Uterus (tissue), 4 donors: ENCODE results near the gene ITPR3. TPM values are rescaled to one million over a fixed set of nuclear protein-coding genes. Genes with fewer than 3 reads are reported as not detected.

ENCODE experiments used
- DNase-seq, 2 donors: peaks; one replicate each; pipeline ENCODE4 v3.0.0-alpha.2; 2019 to 2020
- H3K27ac ChIP-seq, 2 donors: fragments of 200-600 bp; sonication (generic); 1 replicate in 1 of 2; 2 replicates in 1 of 2; pipeline ENCODE4 v1.5.1; 2016 to 2018
- H3K27me3 ChIP-seq, 2 donors: fragments of 200-600 bp; sonication (generic); one replicate each; pipeline ENCODE4 v1.5.1; 2018 to 2019; ENCODE audit warnings: control low read depth in 1 of 2
- H3K36me3 ChIP-seq, 2 donors: fragments of 200-600 bp; sonication (generic); one replicate each; pipeline ENCODE4 v1.5.1; 2019; ENCODE audit warnings: control low read depth in 1 of 2
- H3K4me1 ChIP-seq, 2 donors: fragments of 200-600 bp; sonication (generic); one replicate each; pipeline ENCODE4 v1.5.1; 2018 to 2019; ENCODE audit warnings: control low read depth in 1 of 2
- H3K4me3 ChIP-seq, 2 donors: fragments of 200-600 bp; sonication (generic); 1 replicate in 1 of 2; 2 replicates in 1 of 2; pipeline ENCODE4 v1.5.1; 2018 to 2019; ENCODE audit warnings: mild to moderate bottlenecking in 1 of 2
- H3K9me3 ChIP-seq, 2 donors: fragments of 200-600 bp; sonication (generic); one replicate each; pipeline ENCODE4 v1.5.1; 2019; ENCODE audit warnings: control low read depth in 1 of 2
- POLR2A ChIP-seq, 2 donors: fragments of 450-650 bp; IDR thresholded peaks; one replicate each; pipeline ENCODE4 v1.6.1; 2016; ENCODE audit warnings: antibody characterized with exemption in 2 of 2, mild to moderate bottlenecking in 1 of 2, moderate library complexity in 1 of 2
- intact Hi-C: fragments of 100-400 bp; cut with DNase I; formaldehyde crosslinking; loops from one replicate; pipeline ENCODE4 v1.15.1; 2023; ENCODE audit warnings: low total_unique reads
- total RNA-seq, 4 donors: library from RNA; depleted of rRNA in 3 of 4; stranded (reverse); fragments of >200 nt in 3 of 4; gene quantifications; one replicate each; pipeline versions ENCODE4 v1.1.0 to v1.2.4, GENCODE V29; 2014 to 2023
- TF ChIP-seq, protein P1 (sequence below), 4 experiments: fragments of 200-600 bp in 2 of 4; fragments of 450-650 bp in 2 of 4; sonication (generic) in 2 of 4; IDR thresholded peaks; one replicate each; pipeline ENCODE4 v1.5.1; 2016 to 2019; ENCODE audit warnings: antibody characterized with exemption in 4 of 4, mild to moderate bottlenecking in 2 of 4, moderate library complexity in 1 of 4
- donor health status: DM: yes; HTN: yes; CAD: no.

Gene ITPR3
- total RNA-seq, 4 donors from 2014 or later = 11.2 to 27.6 (median 16.1) TPM

DNA sequence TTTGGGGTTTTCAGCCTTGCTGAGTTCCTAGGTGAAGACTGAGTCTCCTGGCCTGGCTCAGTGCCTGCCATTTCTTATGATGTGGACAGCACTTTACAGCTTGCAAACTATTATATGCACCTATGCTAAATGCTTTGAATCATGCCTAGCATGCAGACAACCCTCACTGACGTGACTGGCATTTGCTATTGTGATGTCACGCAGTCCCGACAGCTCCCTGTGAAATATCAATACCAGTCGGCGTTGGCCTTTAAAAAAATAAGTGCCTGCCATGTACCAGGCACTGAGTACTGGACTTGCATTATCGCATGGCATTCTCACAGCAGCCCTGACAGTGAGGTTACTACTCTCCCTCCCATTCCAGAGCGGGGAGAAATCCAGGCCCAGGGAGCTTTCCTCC, 54.8 kb downstream of the ITPR3 start:
- no peak for DNase-seq
- no peak overlapping the region for H3K27ac ChIP-seq
- no peaks in the 10 kb centered on the region for H3K36me3 ChIP-seq
- no peaks in the 10 kb centered on the region for H3K27me3 ChIP-seq
- H3K9me3 ChIP-seq = no peaks in the 10 kb centered on the region
- no peak overlapping the region for H3K4me3 ChIP-seq
- intact Hi-C loops = no loop called here
- TF ChIP-seq POLR2A (IDR thresholded peaks at IDR 0.05) = no peak
- TF ChIP-seq, protein P1, sequence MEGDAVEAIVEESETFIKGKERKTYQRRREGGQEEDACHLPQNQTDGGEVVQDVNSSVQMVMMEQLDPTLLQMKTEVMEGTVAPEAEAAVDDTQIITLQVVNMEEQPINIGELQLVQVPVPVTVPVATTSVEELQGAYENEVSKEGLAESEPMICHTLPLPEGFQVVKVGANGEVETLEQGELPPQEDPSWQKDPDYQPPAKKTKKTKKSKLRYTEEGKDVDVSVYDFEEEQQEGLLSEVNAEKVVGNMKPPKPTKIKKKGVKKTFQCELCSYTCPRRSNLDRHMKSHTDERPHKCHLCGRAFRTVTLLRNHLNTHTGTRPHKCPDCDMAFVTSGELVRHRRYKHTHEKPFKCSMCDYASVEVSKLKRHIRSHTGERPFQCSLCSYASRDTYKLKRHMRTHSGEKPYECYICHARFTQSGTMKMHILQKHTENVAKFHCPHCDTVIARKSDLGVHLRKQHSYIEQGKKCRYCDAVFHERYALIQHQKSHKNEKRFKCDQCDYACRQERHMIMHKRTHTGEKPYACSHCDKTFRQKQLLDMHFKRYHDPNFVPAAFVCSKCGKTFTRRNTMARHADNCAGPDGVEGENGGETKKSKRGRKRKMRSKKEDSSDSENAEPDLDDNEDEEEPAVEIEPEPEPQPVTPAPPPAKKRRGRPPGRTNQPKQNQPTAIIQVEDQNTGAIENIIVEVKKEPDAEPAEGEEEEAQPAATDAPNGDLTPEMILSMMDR (IDR thresholded peaks at IDR 0.05) = no peak
- no peaks in the 10 kb centered on the region for H3K4me1 ChIP-seq

DNA sequence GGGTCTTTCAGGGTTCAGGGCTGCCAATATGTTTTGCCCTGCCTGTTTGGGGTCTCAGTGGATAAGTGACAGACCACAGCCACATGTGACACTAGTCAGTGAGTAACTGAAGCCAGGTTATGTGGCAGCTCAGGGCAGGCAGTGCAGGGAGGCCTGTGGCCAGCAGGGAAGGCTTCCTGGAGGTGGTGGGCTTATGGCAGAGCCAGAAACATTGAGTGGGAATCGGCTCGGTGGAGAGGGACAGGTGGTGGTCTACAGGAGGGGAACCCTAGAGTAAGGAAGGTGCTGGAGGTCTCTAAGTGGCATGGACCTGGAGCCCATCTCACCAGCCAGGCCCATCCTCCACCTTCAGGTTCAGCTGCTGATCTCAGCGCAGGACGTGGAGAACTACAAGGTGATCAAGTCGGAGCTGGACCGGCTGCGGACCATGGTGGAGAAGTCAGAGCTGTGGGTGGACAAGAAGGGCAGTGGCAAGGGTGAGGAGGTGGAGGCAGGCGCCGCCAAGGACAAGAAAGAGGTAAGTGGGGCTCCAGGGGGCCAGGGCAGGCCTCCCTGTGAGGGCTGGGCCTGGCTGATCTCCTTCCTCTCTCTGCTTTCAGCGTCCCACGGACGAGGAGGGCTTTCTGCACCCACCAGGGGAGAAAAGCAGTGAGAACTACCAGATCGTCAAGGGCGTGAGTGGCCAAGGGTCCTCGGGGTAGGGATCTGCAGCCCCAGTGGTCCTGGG, 55.5 kb downstream of the ITPR3 start:
- no peaks in the 10 kb centered on the region for H3K27me3 ChIP-seq
- H3K36me3 ChIP-seq = no peaks in the 10 kb centered on the region
- no peak overlapping the region for H3K27ac ChIP-seq
- H3K4me1 ChIP-seq = no peaks in the 10 kb centered on the region
- TF ChIP-seq POLR2A (IDR thresholded peaks at IDR 0.05) = no peak
- TF ChIP-seq, protein P1 (IDR thresholded peaks at IDR 0.05) = no peak
- intact Hi-C loops = no loop called here
- no peak for DNase-seq
- no peaks in the 10 kb centered on the region for H3K9me3 ChIP-seq
- no peak overlapping the region for H3K4me3 ChIP-seq

DNA sequence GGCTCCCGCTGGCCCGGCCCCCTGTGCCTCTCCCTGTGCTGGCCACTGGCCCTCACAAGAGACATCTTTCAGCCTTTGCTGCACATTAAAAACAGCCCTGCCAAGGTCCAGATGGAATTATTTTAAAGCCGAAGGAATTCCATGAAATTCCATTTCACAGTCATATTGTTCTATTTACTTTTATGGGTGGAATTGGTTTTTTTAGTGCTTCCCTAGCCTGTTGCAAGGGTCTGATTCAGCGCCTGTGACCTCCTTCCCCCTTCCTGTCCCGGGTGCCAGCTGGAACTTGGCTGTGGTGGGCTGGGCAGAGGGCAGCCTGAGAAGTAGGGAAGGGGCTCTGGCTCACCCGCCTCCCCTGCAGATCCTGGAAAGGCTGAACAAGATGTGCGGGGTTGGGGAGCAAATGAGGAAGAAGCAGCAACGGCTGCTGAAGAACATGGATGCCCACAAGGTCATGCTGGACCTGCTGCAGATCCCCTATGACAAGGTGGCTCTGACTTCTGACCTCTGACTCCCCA, 56.1 kb downstream of the ITPR3 start:
- H3K9me3 ChIP-seq = no peaks in the 10 kb centered on the region
- H3K4me1 ChIP-seq = no peaks in the 10 kb centered on the region
- no peaks in the 10 kb centered on the region for H3K27me3 ChIP-seq
- H3K36me3 ChIP-seq = no peaks in the 10 kb centered on the region
- H3K27ac ChIP-seq = no peak overlapping the region
- TF ChIP-seq POLR2A (IDR thresholded peaks at IDR 0.05) = no peak
- TF ChIP-seq, protein P1 (IDR thresholded peaks at IDR 0.05) = no peak
- intact Hi-C loops = no loop called here
- H3K4me3 ChIP-seq = no peak overlapping the region
- no peak for DNase-seq

DNA sequence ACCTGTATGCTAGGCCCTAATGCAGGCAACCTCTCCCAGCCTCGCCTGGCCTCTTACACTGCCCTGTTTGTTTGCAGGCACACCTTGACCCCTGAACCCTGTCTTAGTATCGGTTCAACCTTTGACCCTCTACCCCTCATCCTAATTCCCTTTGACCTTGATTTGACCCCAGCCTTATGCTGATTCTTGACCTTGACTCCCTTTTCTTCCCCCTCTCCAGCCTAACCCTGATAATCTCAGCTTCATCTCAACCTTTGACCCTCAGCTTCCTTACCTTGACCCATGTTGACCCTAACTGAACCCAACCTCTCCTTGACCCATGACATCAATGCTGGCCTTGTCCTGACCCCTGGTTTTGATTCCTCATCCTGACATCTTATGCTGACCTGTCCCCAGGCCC, 56.6 kb downstream of the ITPR3 start:
- TF ChIP-seq, protein P1 (IDR thresholded peaks at IDR 0.05) = no peak
- no peak for TF ChIP-seq POLR2A (IDR thresholded peaks at IDR 0.05)
- no peaks in the 10 kb centered on the region for H3K4me1 ChIP-seq
- no peaks in the 10 kb centered on the region for H3K36me3 ChIP-seq
- no peak overlapping the region for H3K27ac ChIP-seq
- H3K27me3 ChIP-seq = no peaks in the 10 kb centered on the region
- H3K9me3 ChIP-seq = no peaks in the 10 kb centered on the region
- intact Hi-C loops = no loop called here
- DNase-seq = no peak
- H3K4me3 ChIP-seq = no peak overlapping the region

DNA sequence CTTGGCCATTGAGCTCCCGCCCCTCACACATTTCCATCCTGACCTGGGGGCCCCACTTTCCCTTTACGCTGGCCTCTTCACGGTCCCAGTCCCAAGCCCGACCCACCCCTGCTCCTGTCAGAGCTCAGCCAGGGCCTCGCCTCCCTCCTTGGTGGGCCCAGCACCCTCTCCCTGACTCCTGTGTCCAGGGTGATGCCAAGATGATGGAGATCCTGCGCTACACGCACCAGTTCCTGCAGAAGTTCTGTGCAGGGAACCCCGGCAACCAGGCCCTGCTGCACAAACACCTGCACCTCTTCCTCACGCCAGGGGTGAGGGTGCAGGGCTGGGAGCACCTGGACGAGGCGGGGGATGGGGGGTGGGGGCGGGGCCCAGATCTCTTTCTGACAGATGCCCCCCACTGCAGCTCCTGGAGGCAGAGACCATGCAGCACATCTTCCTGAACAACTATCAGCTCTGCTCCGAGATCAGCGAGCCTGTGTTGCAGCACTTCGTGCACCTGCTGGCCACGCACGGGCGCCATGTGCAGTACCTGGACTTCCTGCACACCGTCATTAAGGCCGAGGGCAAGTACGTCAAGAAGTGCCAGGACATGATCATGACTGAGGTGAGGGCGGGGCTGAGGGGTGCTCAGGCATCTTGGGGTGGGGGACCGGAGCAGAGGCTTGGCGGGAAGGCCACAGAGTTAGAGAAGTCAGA, 57.3 kb downstream of the ITPR3 start:
- no peak for DNase-seq
- H3K27ac ChIP-seq = no peak overlapping the region
- TF ChIP-seq, protein P1 (IDR thresholded peaks at IDR 0.05) = no peak
- TF ChIP-seq POLR2A (IDR thresholded peaks at IDR 0.05) = no peak
- no peaks in the 10 kb centered on the region for H3K4me1 ChIP-seq
- H3K36me3 ChIP-seq = no peaks in the 10 kb centered on the region
- intact Hi-C loops = no loop called here
- H3K27me3 ChIP-seq = no peaks in the 10 kb centered on the region
- no peak overlapping the region for H3K4me3 ChIP-seq
- no peaks in the 10 kb centered on the region for H3K9me3 ChIP-seq
